Prostate gland (tissue), 2 donors: Measurements from ENCODE around the gene IGFBP7.

ENCODE experiments used
- CTCF ChIP-seq, 4 experiments: fragments of 200-600 bp in 2 of 4; fragments of 450-650 bp in 2 of 4; sonication (generic) in 2 of 4; IDR thresholded peaks; 1 replicate in 3 of 4; 2 replicates in 1 of 4; pipeline ENCODE4 v1.5.1; 2016 to 2019; ENCODE audit warnings: antibody characterized with exemption in 4 of 4, mild to moderate bottlenecking in 2 of 4, moderate library complexity in 2 of 4
- POLR2AphosphoS5 ChIP-seq: sonication (generic); formaldehyde crosslinking; IDR thresholded peaks from one replicate; pipeline ENCODE4 v1.6.1; 2017; ENCODE audit warnings: antibody characterized with exemption

- TF ChIP-seq CTCF (IDR thresholded peaks at IDR 0.05): no peak
- TF ChIP-seq POLR2AphosphoS5: no peak
Measured at GRCh38 chr4:57041020-57041419, 69.2 kb downstream of the IGFBP7 start.
